CD14-positive monocyte (primary cell): ENCODE results near the gene AOPEP. TPM values are rescaled to one million over a fixed set of nuclear protein-coding genes. Genes with fewer than 3 reads are reported as not detected.
"Not testable (repeated sequence)": the region's sequence is repeated elsewhere in the genome, so short reads cannot be mapped to it uniquely, and the experiment has no call there.

Experiments
- DNase-seq, 3 donors: peaks; one replicate each; pipeline ENCODE4 v3.0.0-alpha.2; 2011 to 2022
- H2AFZ ChIP-seq: 2 replicates; pipeline ENCODE4 v1.6.0; 2012; ENCODE audit warnings: mild to moderate bottlenecking, low read depth, low read length, inconsistent platforms; ENCODE audit not compliant: insufficient read depth, poor library complexity, severe bottlenecking
- H3K27ac ChIP-seq, 2 donors: 1 replicate in 1 of 2; 2 replicates in 1 of 2; pipeline ENCODE4 v1.5.1; 2012 to 2013; ENCODE audit warnings: low read length in 2 of 2, control low read depth in 1 of 2, inconsistent platforms in 1 of 2, low read depth in 1 of 2, mild to moderate bottlenecking in 1 of 2
- H3K27me3 ChIP-seq, 2 donors: one replicate each; pipeline versions ENCODE4 v1.6.0 to v1.6.1; 2011 to 2013; ENCODE audit warnings: low read length in 2 of 2; ENCODE audit not compliant: control insufficient read depth in 2 of 2, insufficient read depth in 2 of 2
- H3K36me3 ChIP-seq, 2 donors: replicated peaks in 1 of 2; 1 replicate in 1 of 2; 2 replicates in 1 of 2; pipeline versions ENCODE4 v1.5.1 to v1.6.1; 2012 to 2013; ENCODE audit warnings: low read length in 2 of 2, control low read depth in 1 of 2, inconsistent platforms in 1 of 2, mild to moderate bottlenecking in 1 of 2; ENCODE audit not compliant: insufficient read depth in 2 of 2, control insufficient read depth in 1 of 2
- H3K4me1 ChIP-seq, 2 donors: 1 replicate in 1 of 2; 2 replicates in 1 of 2; pipeline versions ENCODE4 v1.5.1 to v1.6.1; 2012 to 2013; ENCODE audit warnings: low read length in 2 of 2, control low read depth in 1 of 2, inconsistent platforms in 1 of 2, mild to moderate bottlenecking in 1 of 2, moderate library complexity in 1 of 2; ENCODE audit not compliant: insufficient read depth in 2 of 2, control insufficient read depth in 1 of 2
- H3K4me2 ChIP-seq: replicated peaks from 2 replicates; pipeline ENCODE3; 2012; ENCODE audit warnings: low read length, moderate library complexity, mild to moderate bottlenecking; ENCODE audit not compliant: poor library complexity, severe bottlenecking; ENCODE audit errors: extremely low read depth
- H3K4me3 ChIP-seq, 3 experiments: fragments of 200-600 bp in 1 of 3; sonication (generic) in 1 of 3; replicated peaks in 1 of 3; 1 replicate in 2 of 3; 2 replicates in 1 of 3; pipeline ENCODE4 v1.5.1; 2011 to 2013; ENCODE audit warnings: low read length in 3 of 3, mild to moderate bottlenecking in 3 of 3, control low read depth in 2 of 3, low read depth in 2 of 3, inconsistent platforms in 1 of 3, moderate library complexity in 1 of 3
- H3K79me2 ChIP-seq: 2 replicates; pipeline ENCODE4 v1.6.0; 2012; ENCODE audit warnings: mild to moderate bottlenecking, control low read depth, inconsistent platforms, low read length, moderate library complexity; ENCODE audit not compliant: insufficient read depth
- H3K9ac ChIP-seq: 2 replicates; pipeline ENCODE4 v1.6.0; 2017; ENCODE audit warnings: low read length, mild to moderate bottlenecking; ENCODE audit not compliant: insufficient read depth, poor library complexity, severe bottlenecking
- H3K9me3 ChIP-seq, 2 donors: replicated peaks in 1 of 2; 1 replicate in 1 of 2; 2 replicates in 1 of 2; pipeline versions ENCODE4 v1.5.1 to v1.6.1; 2012 to 2013; ENCODE audit warnings: low read length in 2 of 2, control low read depth in 1 of 2; ENCODE audit not compliant: control insufficient read depth in 1 of 2, insufficient read depth in 1 of 2
- H4K20me1 ChIP-seq: 2 replicates; pipeline ENCODE4 v1.6.0; 2012; ENCODE audit warnings: mild to moderate bottlenecking, low read length, control low read depth, moderate library complexity; ENCODE audit not compliant: insufficient read depth
- H3K27ac Mint-ChIP-seq, 7 donors: one replicate each; pipeline ENCODE4 v1.8.0; 2020; ENCODE audit warnings: mild to moderate bottlenecking in 7 of 7, mixed read lengths in 7 of 7, moderate library complexity in 6 of 7, inconsistent platforms in 2 of 7
- H3K27me3 Mint-ChIP-seq, 3 donors: one replicate each; pipeline ENCODE4 v1.8.0; 2021 to 2022; ENCODE audit warnings: low read depth in 3 of 3, mild to moderate bottlenecking in 3 of 3, mixed read lengths in 3 of 3, moderate library complexity in 3 of 3, inconsistent platforms in 1 of 3
- H3K36me3 Mint-ChIP-seq, 2 donors: one replicate each; pipeline ENCODE4 v1.8.0; 2020; ENCODE audit warnings: mixed read lengths in 2 of 2, inconsistent platforms in 1 of 2, mild to moderate bottlenecking in 1 of 2
- H3K4me1 Mint-ChIP-seq: one replicate; pipeline ENCODE4 v1.8.0; 2020; ENCODE audit warnings: mild to moderate bottlenecking, mixed read lengths
- H3K4me3 Mint-ChIP-seq, 2 donors: one replicate each; pipeline ENCODE4 v1.8.0; 2020; ENCODE audit warnings: mild to moderate bottlenecking in 2 of 2, mixed read lengths in 2 of 2, moderate library complexity in 1 of 2
- H3K9me3 Mint-ChIP-seq, 7 donors: one replicate each; pipeline ENCODE4 v1.8.0; 2020 to 2022; ENCODE audit warnings: mixed read lengths in 7 of 7, mild to moderate bottlenecking in 6 of 7, moderate library complexity in 6 of 7, inconsistent platforms in 2 of 7
- WGBS: methylation state at CpG from one replicate; pipeline ENCODE4 v1.1.5; 2013; ENCODE audit warnings: missing lambda C conversion rate; ENCODE audit not compliant: insufficient coverage; 5-methylcytosine and 5-hydroxymethylcytosine counted together
- intact Hi-C, 2 donors: fragments of 100-400 bp; cut with micrococcal nuclease; formaldehyde crosslinking; loops; one replicate each; pipeline versions ENCODE4 v1.15.0 to v1.15.1; 2023
- polyA plus RNA-seq, 3 donors: library from polyadenylated mRNA; depleted of rRNA in 1 of 3; unstranded in 2 of 3; stranded (reverse) in 1 of 3; fragments of 300-500 nt in 2 of 3; fragments of >200 nt in 1 of 3; fragmentation: Illumina TruSeq in 2 of 3; gene quantifications; 1 replicate in 2 of 3; 2 replicates in 1 of 3; pipeline ENCODE4 v1.2.3, GENCODE V29; 2012 to 2021
- TF ChIP-seq, protein P1 (sequence below): fragments of 200-600 bp; IDR thresholded peaks from one replicate; pipeline ENCODE4 v1.8.0; 2022; ENCODE audit warnings: antibody characterized with exemption, mild to moderate bottlenecking

AOPEP gene
- polyA plus RNA-seq, 3 donors: 3.0 to 4.1 (median 3.1) TPM

DNA sequence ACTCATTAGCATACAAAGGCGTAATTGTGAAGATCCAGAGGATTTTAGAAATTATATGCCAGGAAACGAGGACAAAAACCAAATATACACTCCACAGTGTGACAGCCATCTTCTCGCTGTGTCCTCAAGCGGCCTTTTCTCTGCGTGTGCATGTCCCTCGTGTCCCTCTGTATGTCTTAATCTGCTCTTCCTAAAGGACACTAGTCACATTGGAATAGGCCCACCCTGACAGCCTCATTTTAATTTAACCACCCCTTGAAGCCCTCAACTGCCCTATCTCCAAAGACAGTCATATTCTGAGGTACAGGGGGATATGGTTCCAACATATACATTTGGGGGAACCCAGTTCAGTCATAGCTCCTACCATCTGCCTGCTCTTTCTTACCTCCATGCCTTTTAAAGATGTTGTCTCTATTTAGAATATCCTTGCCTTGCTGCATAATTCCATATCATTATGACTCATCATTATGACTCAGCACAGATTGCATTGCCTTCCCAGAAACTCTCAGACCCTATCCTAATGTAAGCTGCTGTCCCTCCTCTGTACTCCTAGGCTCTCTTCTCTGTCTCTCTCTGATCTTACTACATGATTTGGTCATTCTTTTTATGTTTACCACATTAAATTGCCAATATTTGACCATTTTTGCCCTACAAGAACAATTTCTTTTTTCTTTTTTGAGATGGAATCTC is 210.9 kb downstream of the AOPEP start:
- no peak overlapping the region for H3K4me2 ChIP-seq

DNA sequence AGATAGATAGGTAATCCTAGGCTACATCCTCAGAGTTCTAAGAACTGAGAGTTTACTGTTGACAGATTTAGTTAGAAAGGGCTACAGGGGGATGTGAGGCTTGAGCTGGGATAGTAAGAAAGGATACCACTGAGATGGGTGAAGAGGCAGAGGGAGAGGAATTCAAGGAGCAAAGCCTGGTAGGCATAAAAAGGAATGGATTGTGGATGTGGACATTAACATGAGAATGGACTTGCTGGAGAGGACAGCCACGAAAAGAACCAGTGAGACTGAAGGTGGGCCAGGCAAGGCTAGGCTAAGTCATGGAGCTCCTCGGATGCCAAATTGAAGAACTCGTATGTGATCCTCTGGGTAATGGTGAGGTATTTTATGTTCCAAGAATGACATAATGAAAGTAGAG is 211.9 kb downstream of the AOPEP start:
- peak overlapping the region in 3 of 7 donors; percentile 10 to 70 (median 61) for H3K27ac Mint-ChIP-seq
- peaks cover 0 to 3% (median 2%) of the 10 kb centered on the region in 7 donors for H3K9me3 Mint-ChIP-seq
- Histone ChIP-seq H3K4me1 (no peaks in the 10 kb centered on the region), H3K4me2 (no peak overlapping the region), H4K20me1 (no peaks in the 10 kb centered on the region), H3K27me3 (no peaks in the 10 kb centered on the region), H3K79me2 (no peaks in the 10 kb centered on the region), H3K9ac (no peak overlapping the region), H3K9me3 (no peaks in the 10 kb centered on the region), H3K27ac (no peak overlapping the region), H3K4me3 (no peak overlapping the region), H2AFZ (no peak overlapping the region), H3K36me3 (no peaks in the 10 kb centered on the region)
- no peak overlapping the region for H3K4me3 Mint-ChIP-seq
- intact Hi-C loops: no loop called here
- TF ChIP-seq, protein P1, sequence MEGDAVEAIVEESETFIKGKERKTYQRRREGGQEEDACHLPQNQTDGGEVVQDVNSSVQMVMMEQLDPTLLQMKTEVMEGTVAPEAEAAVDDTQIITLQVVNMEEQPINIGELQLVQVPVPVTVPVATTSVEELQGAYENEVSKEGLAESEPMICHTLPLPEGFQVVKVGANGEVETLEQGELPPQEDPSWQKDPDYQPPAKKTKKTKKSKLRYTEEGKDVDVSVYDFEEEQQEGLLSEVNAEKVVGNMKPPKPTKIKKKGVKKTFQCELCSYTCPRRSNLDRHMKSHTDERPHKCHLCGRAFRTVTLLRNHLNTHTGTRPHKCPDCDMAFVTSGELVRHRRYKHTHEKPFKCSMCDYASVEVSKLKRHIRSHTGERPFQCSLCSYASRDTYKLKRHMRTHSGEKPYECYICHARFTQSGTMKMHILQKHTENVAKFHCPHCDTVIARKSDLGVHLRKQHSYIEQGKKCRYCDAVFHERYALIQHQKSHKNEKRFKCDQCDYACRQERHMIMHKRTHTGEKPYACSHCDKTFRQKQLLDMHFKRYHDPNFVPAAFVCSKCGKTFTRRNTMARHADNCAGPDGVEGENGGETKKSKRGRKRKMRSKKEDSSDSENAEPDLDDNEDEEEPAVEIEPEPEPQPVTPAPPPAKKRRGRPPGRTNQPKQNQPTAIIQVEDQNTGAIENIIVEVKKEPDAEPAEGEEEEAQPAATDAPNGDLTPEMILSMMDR: no peak
- no peak for DNase-seq
- 100% methylated on average over 2 of the region's 3 CpGs for WGBS
- H3K27me3 Mint-ChIP-seq: peaks cover 0 to 1% (median 0%) of the 10 kb centered on the region in 3 donors
- H3K4me1 Mint-ChIP-seq: peaks cover 3% of the 10 kb centered on the region
- peaks cover 8 to 10% of the 10 kb centered on the region in 2 donors for H3K36me3 Mint-ChIP-seq

More for the DNA sequence above, 210.9 kb downstream of the AOPEP start:
- no peaks in the 10 kb centered on the region for H3K27me3 ChIP-seq
- no peaks in the 10 kb centered on the region for H3K9me3 ChIP-seq
- Mint-ChIP-seq H3K4me1 (peaks cover 3% of the 10 kb centered on the region), H3K9me3 (peaks cover 0 to 3% (median 2%) of the 10 kb centered on the region in 7 donors), H3K27me3 (peaks cover 0 to 1% (median 0%) of the 10 kb centered on the region in 3 donors), H3K36me3 (peaks cover 8% of the 10 kb centered on the region in 2 donors), H3K27ac (no peak overlapping the region), H3K4me3 (no peak overlapping the region)
- TF ChIP-seq, protein P1: no peak
- H3K9ac ChIP-seq: no peak overlapping the region
- H3K4me1 ChIP-seq: no peaks in the 10 kb centered on the region
- WGBS: 94% methylated on average over 6 of the region's 6 CpGs
- no peaks in the 10 kb centered on the region for H4K20me1 ChIP-seq
- no peaks in the 10 kb centered on the region for H3K36me3 ChIP-seq
- intact Hi-C loops: no loop called here
- H3K4me3 ChIP-seq: no peak overlapping the region
- H3K79me2 ChIP-seq: no peaks in the 10 kb centered on the region
- H3K27ac ChIP-seq: no peak overlapping the region
- no peak overlapping the region for H2AFZ ChIP-seq
- DNase-seq: peak in 1 of 3 donors; percentile 14

DNA sequence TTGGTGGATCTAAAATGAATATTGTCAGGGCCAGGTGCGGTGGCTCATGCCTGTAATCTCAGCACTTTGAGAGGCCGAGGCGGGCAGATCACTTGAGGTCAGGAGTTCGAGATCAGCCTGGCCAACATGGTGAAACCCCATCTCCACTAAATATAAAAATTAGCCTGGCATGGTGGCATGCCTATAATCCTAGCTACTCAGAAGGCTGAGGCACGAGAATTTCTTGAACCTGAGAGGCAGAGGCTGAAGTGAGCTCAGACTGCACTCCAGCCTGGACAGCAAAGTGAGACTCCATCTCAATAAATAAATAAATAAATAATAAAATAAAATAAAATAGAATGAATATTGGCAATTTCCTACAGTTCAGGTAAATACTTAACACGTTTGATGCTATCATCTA is 213.8 kb downstream of the AOPEP start:
- H3K4me2 ChIP-seq, H3K4me1 Mint-ChIP-seq, H3K9ac ChIP-seq, H3K4me1 ChIP-seq, H3K4me3 Mint-ChIP-seq, H3K36me3 ChIP-seq, H3K9me3 ChIP-seq, H3K27me3 ChIP-seq, intact Hi-C loops, H3K4me3 ChIP-seq, H3K9me3 Mint-ChIP-seq, H2AFZ ChIP-seq, DNase-seq, H3K27me3 Mint-ChIP-seq, H4K20me1 ChIP-seq, H3K27ac Mint-ChIP-seq, H3K27ac ChIP-seq, H3K36me3 Mint-ChIP-seq, H3K79me2 ChIP-seq: not testable (repeated sequence)
- WGBS: 100% methylated on average over 4 of the region's 6 CpGs
